B cell (primary cell): Measurements from ENCODE around the gene ERBB2.

Experiments
- EZH2 ChIP-seq: IDR thresholded peaks from 2 replicates; pipeline ENCODE4 v1.6.1; 2012; ENCODE audit warnings: borderline replicate concordance, low read depth, mild to moderate bottlenecking, moderate library complexity, low read length; ENCODE audit not compliant: insufficient read depth, poor library complexity, severe bottlenecking
- TF ChIP-seq, protein P1 (sequence below): fragments of 200-600 bp; IDR thresholded peaks from one replicate; pipeline ENCODE4 v1.8.0; 2022; ENCODE audit warnings: antibody characterized with exemption, mild to moderate bottlenecking

DNA sequence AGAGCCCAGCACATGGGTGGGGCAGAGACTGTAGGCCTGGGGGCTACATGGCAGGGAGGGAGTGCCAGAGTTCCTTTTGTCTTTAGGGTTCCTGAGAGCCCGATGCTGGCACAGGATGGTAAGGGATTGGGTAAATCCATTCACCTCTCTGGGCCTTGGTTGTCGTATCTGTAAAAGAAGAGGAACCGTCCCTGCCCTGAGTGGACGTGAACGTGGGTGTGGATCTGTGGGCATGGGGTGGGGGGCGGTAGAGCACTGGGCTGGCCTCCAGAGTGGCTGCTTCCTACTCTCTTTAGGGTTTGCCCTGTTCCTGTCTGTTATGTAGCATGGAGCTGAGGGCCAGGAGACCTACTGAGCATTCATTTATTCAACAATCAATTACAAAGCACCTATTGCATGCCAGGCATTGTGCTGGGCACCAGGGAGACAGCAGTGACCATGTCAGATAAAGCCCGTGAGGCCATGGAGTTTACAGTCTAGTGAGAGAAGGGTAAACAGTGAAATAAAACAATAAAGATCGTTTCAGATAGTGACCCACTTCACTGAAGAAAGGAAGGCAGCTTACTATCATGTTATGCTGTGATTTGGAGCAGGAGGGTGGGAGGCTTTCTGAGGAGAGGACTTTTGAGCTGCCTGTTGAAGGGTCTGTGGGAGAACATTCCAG lies 47.8 kb upstream of the ERBB2 start:
- TF ChIP-seq, protein P1, sequence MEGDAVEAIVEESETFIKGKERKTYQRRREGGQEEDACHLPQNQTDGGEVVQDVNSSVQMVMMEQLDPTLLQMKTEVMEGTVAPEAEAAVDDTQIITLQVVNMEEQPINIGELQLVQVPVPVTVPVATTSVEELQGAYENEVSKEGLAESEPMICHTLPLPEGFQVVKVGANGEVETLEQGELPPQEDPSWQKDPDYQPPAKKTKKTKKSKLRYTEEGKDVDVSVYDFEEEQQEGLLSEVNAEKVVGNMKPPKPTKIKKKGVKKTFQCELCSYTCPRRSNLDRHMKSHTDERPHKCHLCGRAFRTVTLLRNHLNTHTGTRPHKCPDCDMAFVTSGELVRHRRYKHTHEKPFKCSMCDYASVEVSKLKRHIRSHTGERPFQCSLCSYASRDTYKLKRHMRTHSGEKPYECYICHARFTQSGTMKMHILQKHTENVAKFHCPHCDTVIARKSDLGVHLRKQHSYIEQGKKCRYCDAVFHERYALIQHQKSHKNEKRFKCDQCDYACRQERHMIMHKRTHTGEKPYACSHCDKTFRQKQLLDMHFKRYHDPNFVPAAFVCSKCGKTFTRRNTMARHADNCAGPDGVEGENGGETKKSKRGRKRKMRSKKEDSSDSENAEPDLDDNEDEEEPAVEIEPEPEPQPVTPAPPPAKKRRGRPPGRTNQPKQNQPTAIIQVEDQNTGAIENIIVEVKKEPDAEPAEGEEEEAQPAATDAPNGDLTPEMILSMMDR = no peak
- TF ChIP-seq EZH2 = no peak
